Testis (tissue), 2 donors: ENCODE measurements around the gene DDIT3.

Source experiments
- CTCF ChIP-seq, 3 experiments: fragments of 450-650 bp in 2 of 3; fragments of 200-600 bp in 1 of 3; sonication (generic) in 1 of 3; IDR thresholded peaks; one replicate each; pipeline ENCODE4 v1.5.1; 2016 to 2019; ENCODE audit warnings: antibody characterized with exemption in 3 of 3, mild to moderate bottlenecking in 2 of 3, moderate library complexity in 1 of 3
- POLR2A ChIP-seq: fragments of 450-650 bp; IDR thresholded peaks from one replicate; pipeline ENCODE4 v1.6.1; 2017; ENCODE audit warnings: antibody characterized with exemption, mild to moderate bottlenecking, moderate library complexity

- no peak for TF ChIP-seq CTCF (IDR thresholded peaks at IDR 0.05)
- TF ChIP-seq POLR2A: no peak
These were observed 28.7 kb downstream of the DDIT3 start for GRCh38 chr12:57491393-57492280.
